ENCODE data around the gene KDM8. TPM values are rescaled to one million over a fixed set of nuclear protein-coding genes. Genes with fewer than 3 reads are reported as not detected.

KDM8 gene
- total and polyA plus RNA-seq, 2 experiments from 2014 or later: 5.1 to 5.7 TPM

DNA sequence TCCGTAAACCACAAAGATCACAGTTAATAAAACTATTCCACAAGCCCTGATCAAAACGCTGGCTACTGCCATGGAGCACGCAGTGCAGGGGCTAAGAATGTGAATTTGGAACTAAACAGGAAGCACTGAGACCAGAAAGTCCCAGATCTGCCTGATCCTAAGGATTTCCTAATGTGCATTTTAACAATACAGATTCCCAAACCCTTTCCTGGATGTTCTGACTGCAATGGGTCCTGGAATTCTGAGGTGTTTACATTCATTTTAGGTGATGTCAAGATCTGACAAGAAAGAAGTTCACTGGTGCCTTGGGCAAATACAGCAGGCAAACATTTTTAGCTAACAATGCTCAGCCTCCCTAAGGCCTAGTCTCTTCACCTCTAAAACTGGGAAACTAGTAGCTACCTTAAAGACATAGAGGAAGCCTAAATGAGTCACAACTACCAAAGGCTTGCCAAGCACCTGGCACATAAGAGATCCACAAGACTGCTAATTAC, 55.0 kb downstream of the KDM8 start:
- Histone ChIP-seq H3K4me1 (ENCODE audit: insufficient read depth) (peaks cover 5% of the 10 kb centered on the region; the same call in 1 of the 2 replicates), H3F3A (replicated peaks; ENCODE audit: low read depth) (no peaks in the 10 kb centered on the region), H3K9me2 (ENCODE audit: insufficient read depth) (no peaks in the 10 kb centered on the region), H4K20me1 (replicated peaks; ENCODE audit: insufficient read depth) (no peaks in the 10 kb centered on the region), H3K4me2 (no peak overlapping the region), H3K36me3 (ENCODE audit: insufficient read depth) (no peaks in the 10 kb centered on the region), H3K4me3 (no peak overlapping the region), H3K27ac (ENCODE audit: low read depth) (no peak overlapping the region), H3K27me3 (ENCODE audit: insufficient read depth) (no peaks in the 10 kb centered on the region), H3K79me2 (replicated peaks; ENCODE audit: insufficient read depth) (0 out of 2 replicates have a peak, but pooled peaks cover 5% of the 10 kb centered on the region), H2AFZ (no peak overlapping the region)
- DNase-seq (ENCODE audit: low spot score) (no peak), ATAC-seq (no peak)
- peaks cover 18% of the 10 kb centered on the region; the same call in 2 of the 3 replicates for H3K4me1 Mint-ChIP-seq
- no peaks in the 10 kb centered on the region for H3K27me3 Mint-ChIP-seq (ENCODE audit: insufficient read depth, low read depth, poor library complexity)
- no peaks in the 10 kb centered on the region for H3K9me3 Mint-ChIP-seq
- H3K4me3 Mint-ChIP-seq: no peak overlapping the region
- no peak overlapping the region for H3K27ac Mint-ChIP-seq
- no peaks in the 10 kb centered on the region; the same call in 2 of the 3 replicates for H3K36me3 Mint-ChIP-seq (ENCODE audit: low read depth)
- TF ChIP-seq ZNF331 (CRISPR knock-in tag; IDR thresholded peaks at IDR 0.05; ENCODE audit: low read depth) (no peak), ZNF462 (CRISPR knock-in tag; IDR thresholded peaks at IDR 0.05) (no peak), JUNB (IDR thresholded peaks at IDR 0.05; ENCODE audit: unreplicated experiment) (no peak), STAT1 (IDR thresholded peaks at IDR 0.05; ENCODE audit: unreplicated experiment) (no peak), ZNF114 (CRISPR knock-in tag; IDR thresholded peaks at IDR 0.05) (no peak), CREB1 (CRISPR knock-in tag; IDR thresholded peaks at IDR 0.05; ENCODE audit: low read depth) (no peak), NANOG (IDR thresholded peaks at IDR 0.05; ENCODE audit: borderline replicate concordance) (no peak), EZH2 (IDR thresholded peaks at IDR 0.05; ENCODE audit: low read depth, unreplicated experiment) (no peak), POLR2AphosphoS5 (IDR thresholded peaks at IDR 0.05; ENCODE audit: low read depth) (no peak), CTCF (conservative IDR thresholded peaks at IDR 0.05; ENCODE audit: low read depth in 2 of 2) (no peak), EZH2phosphoT487 (IDR thresholded peaks at IDR 0.05; ENCODE audit: unreplicated experiment) (no peak)
- TF ChIP-seq, protein P1, sequence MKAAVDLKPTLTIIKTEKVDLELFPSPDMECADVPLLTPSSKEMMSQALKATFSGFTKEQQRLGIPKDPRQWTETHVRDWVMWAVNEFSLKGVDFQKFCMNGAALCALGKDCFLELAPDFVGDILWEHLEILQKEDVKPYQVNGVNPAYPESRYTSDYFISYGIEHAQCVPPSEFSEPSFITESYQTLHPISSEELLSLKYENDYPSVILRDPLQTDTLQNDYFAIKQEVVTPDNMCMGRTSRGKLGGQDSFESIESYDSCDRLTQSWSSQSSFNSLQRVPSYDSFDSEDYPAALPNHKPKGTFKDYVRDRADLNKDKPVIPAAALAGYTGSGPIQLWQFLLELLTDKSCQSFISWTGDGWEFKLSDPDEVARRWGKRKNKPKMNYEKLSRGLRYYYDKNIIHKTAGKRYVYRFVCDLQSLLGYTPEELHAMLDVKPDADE (IDR thresholded peaks at IDR 0.05): no peak
- TF ChIP-seq, protein P2, sequence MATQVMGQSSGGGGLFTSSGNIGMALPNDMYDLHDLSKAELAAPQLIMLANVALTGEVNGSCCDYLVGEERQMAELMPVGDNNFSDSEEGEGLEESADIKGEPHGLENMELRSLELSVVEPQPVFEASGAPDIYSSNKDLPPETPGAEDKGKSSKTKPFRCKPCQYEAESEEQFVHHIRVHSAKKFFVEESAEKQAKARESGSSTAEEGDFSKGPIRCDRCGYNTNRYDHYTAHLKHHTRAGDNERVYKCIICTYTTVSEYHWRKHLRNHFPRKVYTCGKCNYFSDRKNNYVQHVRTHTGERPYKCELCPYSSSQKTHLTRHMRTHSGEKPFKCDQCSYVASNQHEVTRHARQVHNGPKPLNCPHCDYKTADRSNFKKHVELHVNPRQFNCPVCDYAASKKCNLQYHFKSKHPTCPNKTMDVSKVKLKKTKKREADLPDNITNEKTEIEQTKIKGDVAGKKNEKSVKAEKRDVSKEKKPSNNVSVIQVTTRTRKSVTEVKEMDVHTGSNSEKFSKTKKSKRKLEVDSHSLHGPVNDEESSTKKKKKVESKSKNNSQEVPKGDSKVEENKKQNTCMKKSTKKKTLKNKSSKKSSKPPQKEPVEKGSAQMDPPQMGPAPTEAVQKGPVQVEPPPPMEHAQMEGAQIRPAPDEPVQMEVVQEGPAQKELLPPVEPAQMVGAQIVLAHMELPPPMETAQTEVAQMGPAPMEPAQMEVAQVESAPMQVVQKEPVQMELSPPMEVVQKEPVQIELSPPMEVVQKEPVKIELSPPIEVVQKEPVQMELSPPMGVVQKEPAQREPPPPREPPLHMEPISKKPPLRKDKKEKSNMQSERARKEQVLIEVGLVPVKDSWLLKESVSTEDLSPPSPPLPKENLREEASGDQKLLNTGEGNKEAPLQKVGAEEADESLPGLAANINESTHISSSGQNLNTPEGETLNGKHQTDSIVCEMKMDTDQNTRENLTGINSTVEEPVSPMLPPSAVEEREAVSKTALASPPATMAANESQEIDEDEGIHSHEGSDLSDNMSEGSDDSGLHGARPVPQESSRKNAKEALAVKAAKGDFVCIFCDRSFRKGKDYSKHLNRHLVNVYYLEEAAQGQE (IDR thresholded peaks at IDR 0.05; ENCODE audit: unreplicated experiment): no peak
